IPS DF 6.9 (cell line): ENCODE measurements around the gene CTXND1.

Experiments used
- DNase-seq: peaks from one replicate; pipeline ENCODE4 v3.0.0-alpha.2; 2013; ENCODE audit warnings: low read depth, low spot score
- H3K27ac ChIP-seq: one replicate; pipeline ENCODE4 v1.5.1; 2013; ENCODE audit warnings: low read length, control low read depth
- H3K27me3 ChIP-seq: 2 replicates; pipeline ENCODE4 v1.6.1; 2013; ENCODE audit warnings: mild to moderate bottlenecking, low read length; ENCODE audit not compliant: control insufficient read depth, insufficient read depth
- H3K36me3 ChIP-seq: 2 replicates; pipeline ENCODE4 v1.6.1; 2013; ENCODE audit warnings: low read length; ENCODE audit not compliant: control insufficient read depth, insufficient read depth
- H3K4me1 ChIP-seq: 2 replicates; pipeline ENCODE4 v1.6.1; 2013; ENCODE audit warnings: low read length; ENCODE audit not compliant: control insufficient read depth, insufficient read depth
- H3K4me3 ChIP-seq: 2 replicates; pipeline ENCODE4 v1.5.1; 2013; ENCODE audit warnings: mild to moderate bottlenecking, low read length
- H3K9me3 ChIP-seq: 2 replicates; pipeline ENCODE4 v1.6.1; 2013; ENCODE audit warnings: low read length, inconsistent platforms; ENCODE audit not compliant: control insufficient read depth, insufficient read depth
- WGBS: extraction: QIAGEN DNeasy Blood & Tissue Kit; methylation state at CpG from one replicate; pipeline ENCODE4 v1.1.7; 2013; ENCODE audit warnings: mixed read lengths, missing lambda C conversion rate; ENCODE audit not compliant: insufficient read length, insufficient coverage; 5-methylcytosine and 5-hydroxymethylcytosine counted together

The CTXND1 gene

GRCh38 chr15:80210611-80211573 lies 41.1 kb downstream of the CTXND1 start:
- no peak for DNase-seq
- Histone ChIP-seq H3K4me1 (no peaks in the 10 kb centered on the region; the same call in 1 of the 2 replicates), H3K4me3 (no peak overlapping the region), H3K9me3 (no peaks in the 10 kb centered on the region), H3K36me3 (no peaks in the 10 kb centered on the region), H3K27me3 (no peaks in the 10 kb centered on the region), H3K27ac (no peak overlapping the region)
- WGBS = no CpG with 5 or more reads among the region's 12 CpGs

GRCh38 chr15:80208758-80209734 lies 43.0 kb downstream of the CTXND1 start:
- no CpG with 5 or more reads among the region's 11 CpGs for WGBS
- Histone ChIP-seq H3K4me1 (no peaks in the 10 kb centered on the region; the same call in 1 of the 2 replicates), H3K36me3 (no peaks in the 10 kb centered on the region), H3K4me3 (no peak overlapping the region), H3K9me3 (no peaks in the 10 kb centered on the region), H3K27ac (no peak overlapping the region), H3K27me3 (no peaks in the 10 kb centered on the region)
- DNase-seq = no peak

- Histone ChIP-seq H3K4me1 (no peaks in the 10 kb centered on the region; the same call in 1 of the 2 replicates), H3K4me3 (no peak overlapping the region), H3K9me3 (no peaks in the 10 kb centered on the region), H3K27ac (no peak overlapping the region), H3K27me3 (no peaks in the 10 kb centered on the region), H3K36me3 (no peaks in the 10 kb centered on the region)
- no CpG with 5 or more reads among the region's 3 CpGs for WGBS
- no peak for DNase-seq
These were observed 44.1 kb downstream of the CTXND1 start for GRCh38 chr15:80207887-80208286.

GRCh38 chr15:80204231-80204630 lies 47.8 kb downstream of the CTXND1 start:
- no peaks in the 10 kb centered on the region; the same call in 1 of the 2 replicates for H3K36me3 ChIP-seq
- no CpG with 5 or more reads among the region's 4 CpGs for WGBS

GRCh38 chr15:80203361-80203885 lies 48.6 kb downstream of the CTXND1 start:
- H3K27me3 ChIP-seq = no peaks in the 10 kb centered on the region
- no peak for DNase-seq
- H3K36me3 ChIP-seq = no peaks in the 10 kb centered on the region; the same call in 1 of the 2 replicates
- WGBS = no CpG with 5 or more reads among the region's 10 CpGs
- H3K9me3 ChIP-seq = no peaks in the 10 kb centered on the region
- H3K4me1 ChIP-seq = 0 out of 2 replicates have a peak, but pooled peaks cover 2% of the 10 kb centered on the region
- no peak overlapping the region for H3K4me3 ChIP-seq
- H3K27ac ChIP-seq = no peak overlapping the region

More at GRCh38 chr15:80204231-80204630, 47.8 kb downstream of the CTXND1 start:
- Histone ChIP-seq H3K27me3 (no peaks in the 10 kb centered on the region), H3K4me3 (no peak overlapping the region), H3K27ac (no peak overlapping the region), H3K4me1 (peaks cover 2% of the 10 kb centered on the region; the same call in 1 of the 2 replicates), H3K9me3 (no peaks in the 10 kb centered on the region)
- no peak for DNase-seq

- 0 out of 2 replicates have a peak, but pooled peaks cover 2% of the 10 kb centered on the region for H3K4me1 ChIP-seq
- no peak for DNase-seq
- no peaks in the 10 kb centered on the region; the same call in 1 of the 2 replicates for H3K36me3 ChIP-seq
- WGBS = no CpG with 5 or more reads among the region's 9 CpGs
- no peak overlapping the region for H3K4me3 ChIP-seq
- no peaks in the 10 kb centered on the region for H3K27me3 ChIP-seq
- H3K9me3 ChIP-seq = no peaks in the 10 kb centered on the region
- H3K27ac ChIP-seq = no peak overlapping the region
These were observed 49.2 kb downstream of the CTXND1 start for GRCh38 chr15:80202641-80203360.

GRCh38 chr15:80202016-80202315 lies 50.0 kb downstream of the CTXND1 start:
- Histone ChIP-seq H3K4me1 (0 out of 2 replicates have a peak, but pooled peaks cover 2% of the 10 kb centered on the region), H3K9me3 (no peaks in the 10 kb centered on the region), H3K27ac (no peak overlapping the region), H3K36me3 (no peaks in the 10 kb centered on the region; the same call in 1 of the 2 replicates), H3K27me3 (no peaks in the 10 kb centered on the region), H3K4me3 (no peak overlapping the region)
- no CpG with 5 or more reads among the region's 2 CpGs for WGBS
- DNase-seq = no peak

- Histone ChIP-seq H3K27me3 (no peaks in the 10 kb centered on the region), H3K4me1 (0 out of 2 replicates have a peak, but pooled peaks cover 2% of the 10 kb centered on the region), H3K9me3 (no peaks in the 10 kb centered on the region), H3K27ac (no peak overlapping the region), H3K4me3 (no peak overlapping the region), H3K36me3 (no peaks in the 10 kb centered on the region; the same call in 1 of the 2 replicates)
- WGBS = no CpG with 5 or more reads among the region's 26 CpGs
- DNase-seq = no peak
These were observed 50.6 kb downstream of the CTXND1 start for GRCh38 chr15:80201256-80202015.

GRCh38 chr15:80199869-80200268 lies 52.1 kb downstream of the CTXND1 start:
- Histone ChIP-seq H3K36me3 (no peaks in the 10 kb centered on the region; the same call in 1 of the 2 replicates), H3K4me3 (no peak overlapping the region), H3K27me3 (no peaks in the 10 kb centered on the region), H3K4me1 (0 out of 2 replicates have a peak, but pooled peaks cover 2% of the 10 kb centered on the region), H3K9me3 (no peaks in the 10 kb centered on the region), H3K27ac (no peak overlapping the region)
- WGBS = no CpG with 5 or more reads among the region's 3 CpGs
- no peak for DNase-seq
